Fibroblast of upper back skin (primary cell): Measurements from ENCODE around the gene ATP2B3.
"Not testable (repeated sequence)": the region's sequence is repeated elsewhere in the genome, so short reads cannot be mapped to it uniquely, and the experiment has no call there.

ENCODE experiments used
- DNase-seq: peaks from one replicate; pipeline ENCODE4 v3.0.0-alpha.2; 2013

The ATP2B3 gene

GRCh38 chrX:153599192-153600031 lies 82.0 kb downstream of the ATP2B3 start:
- peak; percentile 84 for DNase-seq

- no peak for DNase-seq
Observed at GRCh38 chrX:153600032-153600373, 82.6 kb downstream of the ATP2B3 start.

GRCh38 chrX:153600921-153601320 lies 83.5 kb downstream of the ATP2B3 start:
- DNase-seq = no peak

GRCh38 chrX:153601511-153602110 lies 84.2 kb downstream of the ATP2B3 start:
- DNase-seq = no peak

GRCh38 chrX:153602601-153603000 lies 85.2 kb downstream of the ATP2B3 start:
- no peak for DNase-seq

- no peak for DNase-seq
Observed at GRCh38 chrX:153603131-153603656, 85.8 kb downstream of the ATP2B3 start.

GRCh38 chrX:153604666-153605380 lies 87.4 kb downstream of the ATP2B3 start:
- DNase-seq = not testable (repeated sequence)

- DNase-seq = no peak
Observed at GRCh38 chrX:153606503-153606902, 89.1 kb downstream of the ATP2B3 start.

GRCh38 chrX:153608376-153608775 lies 90.9 kb downstream of the ATP2B3 start:
- DNase-seq = no peak

- peak; percentile 53 for DNase-seq
Observed at GRCh38 chrX:153608806-153609205, 91.4 kb downstream of the ATP2B3 start.

GRCh38 chrX:153609917-153610835 lies 92.7 kb downstream of the ATP2B3 start:
- DNase-seq = peak; percentile 73

- no peak for DNase-seq
Observed at GRCh38 chrX:153610836-153611213, 93.4 kb downstream of the ATP2B3 start.

GRCh38 chrX:153611298-153612095 lies 94.1 kb downstream of the ATP2B3 start:
- DNase-seq = no peak

- no peak for DNase-seq
Observed at GRCh38 chrX:153612413-153612812, 95.0 kb downstream of the ATP2B3 start.

- no peak for DNase-seq
Observed at GRCh38 chrX:153614818-153615217, 97.4 kb downstream of the ATP2B3 start.

GRCh38 chrX:153620576-153620975 lies 103.1 kb downstream of the ATP2B3 start:
- DNase-seq = no peak

GRCh38 chrX:153621949-153622598 lies 104.6 kb downstream of the ATP2B3 start:
- DNase-seq = no peak

GRCh38 chrX:153622661-153623309 lies 105.3 kb downstream of the ATP2B3 start:
- DNase-seq = no peak

GRCh38 chrX:153623310-153624029 lies 106.0 kb downstream of the ATP2B3 start:
- no peak for DNase-seq
